GDM1 (cell line): ENCODE data around the gene CAPG.
A peak's percentile ranks its signal among the peaks of the same experiment; 100 is the strongest.

Source experiments
- DNase-seq: peaks from one replicate; lab custom pipeline; 2025; lab: John Stamatoyannopoulos, UW

The CAPG gene

DNA sequence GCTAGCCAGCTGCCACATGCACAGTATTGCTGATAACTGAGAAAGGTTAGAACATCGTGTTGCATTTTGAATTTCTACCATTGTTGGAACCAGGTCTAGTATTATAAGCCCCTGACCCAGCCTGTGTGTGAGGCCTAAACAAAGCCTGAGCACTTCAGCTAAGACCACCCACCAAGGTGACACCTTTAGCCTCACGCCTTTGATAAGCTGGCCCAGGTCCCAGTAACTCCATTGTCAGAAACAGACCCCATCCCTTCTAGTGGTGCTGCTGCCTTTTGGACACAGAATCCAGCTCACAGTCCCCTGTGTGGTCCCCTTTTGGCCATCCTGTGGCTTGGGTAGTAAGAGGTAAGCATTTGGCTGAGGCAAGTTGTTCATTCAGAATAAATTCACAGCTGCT, 54.0 kb downstream of the CAPG start:
- no peak for DNase-seq

- no peak for DNase-seq
These were observed 54.6 kb downstream of the CAPG start for GRCh38 chr2:85355521-85355920.

- no peak for DNase-seq
These were observed 55.1 kb downstream of the CAPG start for GRCh38 chr2:85355073-85355410.

GRCh38 chr2:85354286-85355072, 55.7 kb downstream of the CAPG start, which contains the start of the genes ELMOD3 and RETSAT:
Gene ELMOD3 (plus strand): TSS chr2:85354769. CDS start chr2:85357199, 2,430 bp downstream.
Gene RETSAT (minus strand): TSS chr2:85354528. CDS start chr2:85354507, 21 bp downstream.
- peak; percentile 96 for DNase-seq

GRCh38 chr2:85353876-85354285, 56.3 kb downstream of the CAPG start:
- no peak for DNase-seq

DNA sequence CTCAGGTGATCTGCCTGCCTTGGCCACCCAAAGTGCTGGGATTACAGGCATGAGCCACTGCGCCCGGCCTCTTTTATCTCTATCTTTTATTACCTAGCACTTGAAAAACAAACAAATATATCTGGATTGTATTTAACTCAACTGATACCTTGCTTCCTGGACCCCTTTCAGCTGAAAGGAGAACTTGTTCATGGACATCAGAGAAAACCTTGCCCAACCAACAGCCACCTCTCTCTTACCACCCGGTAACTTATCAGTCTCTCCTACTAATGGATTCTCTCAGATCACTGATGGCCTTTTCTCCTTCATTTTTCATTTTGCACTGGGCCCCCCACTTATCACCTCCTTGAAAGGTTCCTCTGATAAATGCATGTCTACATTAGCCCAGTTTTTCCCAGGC, 62.6 kb downstream of the CAPG start:
- DNase-seq: no peak
